Gastroesophageal sphincter (tissue), 4 donors: Measurements from ENCODE around the gene LGMN. TPM values are rescaled to one million over a fixed set of nuclear protein-coding genes. Genes with fewer than 3 reads are reported as not detected.

ENCODE experiments used
- ATAC-seq: fragments of 150-250 bp; one replicate; pipeline ENCODE4 v1.9.1; 2016; ENCODE audit warnings: mild to moderate bottlenecking, moderate library complexity
- H3K27ac ChIP-seq, 4 donors: fragments of 200-600 bp; sonication (generic) in 3 of 4; 1 replicate in 3 of 4; 2 replicates in 1 of 4; pipeline ENCODE4 v1.5.1; 2016 to 2019
- H3K27me3 ChIP-seq: fragments of 200-600 bp; sonication (generic); one replicate; pipeline ENCODE4 v1.5.1; 2019
- H3K36me3 ChIP-seq, 2 donors: fragments of 200-600 bp; sonication (generic); one replicate each; pipeline ENCODE4 v1.5.1; 2019; ENCODE audit warnings: control low read depth in 1 of 2
- H3K4me1 ChIP-seq, 3 donors: fragments of 200-600 bp; sonication (generic); 1 replicate in 2 of 3; 2 replicates in 1 of 3; pipeline ENCODE4 v1.5.1; 2016 to 2019; ENCODE audit warnings: control low read depth in 2 of 3
- H3K4me3 ChIP-seq, 2 donors: fragments of 200-600 bp; sonication (generic); one replicate each; pipeline ENCODE4 v1.5.1; 2019; ENCODE audit warnings: mild to moderate bottlenecking in 1 of 2, moderate library complexity in 1 of 2
- H3K9me3 ChIP-seq, 3 donors: fragments of 200-600 bp; sonication (generic); one replicate each; pipeline ENCODE4 v1.5.1; 2017 to 2019; ENCODE audit warnings: control low read depth in 2 of 3
- CTCF ChIP-seq, 4 experiments: fragments of 200-600 bp in 2 of 4; fragments of 450-650 bp in 2 of 4; sonication (generic) in 1 of 4; IDR thresholded peaks; one replicate each; pipeline ENCODE4 v1.5.1; 2017 to 2019; ENCODE audit warnings: antibody characterized with exemption in 4 of 4, mild to moderate bottlenecking in 2 of 4, moderate library complexity in 2 of 4
- EP300 ChIP-seq: sonication (generic); formaldehyde crosslinking; IDR thresholded peaks from one replicate; pipeline ENCODE4 v1.6.1; 2017; ENCODE audit warnings: antibody characterized with exemption, mild to moderate bottlenecking
- POLR2A ChIP-seq, 2 donors: fragments of 450-650 bp; IDR thresholded peaks; one replicate each; pipeline ENCODE4 v1.6.1; 2017; ENCODE audit warnings: antibody characterized with exemption in 2 of 2, mild to moderate bottlenecking in 2 of 2, moderate library complexity in 1 of 2
- POLR2AphosphoS5 ChIP-seq: sonication (generic); formaldehyde crosslinking; IDR thresholded peaks from one replicate; pipeline ENCODE4 v1.6.1; 2017; ENCODE audit warnings: antibody characterized with exemption
- WGBS, 2 donors: methylation state at CpG; one replicate each; pipeline ENCODE4 v1.1.5; 2018; ENCODE audit warnings: low coverage in 1 of 2; 5-methylcytosine and 5-hydroxymethylcytosine counted together
- total RNA-seq, 4 donors: library from RNA; depleted of rRNA; stranded (reverse); fragments of >200 nt; gene quantifications; one replicate each; pipeline ENCODE4 v1.1.0, GENCODE V29; 2016

Gene LGMN
- total RNA-seq, 4 donors from 2014 or later: 38.1 to 132 (median 91.6) TPM

GRCh38 chr14:92696366-92696765 lies 52.1 kb downstream of the LGMN start:
- Histone ChIP-seq H3K4me1 (peaks cover 0 to 16% (median 9%) of the 10 kb centered on the region in 3 donors), H3K9me3 (no peaks in the 10 kb centered on the region), H3K4me3 (no peak overlapping the region), H3K27ac (no peak overlapping the region), H3K36me3 (no peaks in the 10 kb centered on the region), H3K27me3 (peaks cover 4% of the 10 kb centered on the region)
- no peak for ATAC-seq
- 60 to 83% methylated on average over 2 to 3 of the region's 4 CpGs for WGBS, 2 donors
- TF ChIP-seq POLR2AphosphoS5 (no peak), CTCF (IDR thresholded peaks at IDR 0.05) (no peak), POLR2A (IDR thresholded peaks at IDR 0.05) (no peak), EP300 (no peak)

GRCh38 chr14:92695562-92695961 lies 52.9 kb downstream of the LGMN start:
- Histone ChIP-seq H3K9me3 (no peaks in the 10 kb centered on the region), H3K27me3 (peaks cover 4% of the 10 kb centered on the region), H3K4me1 (peaks cover 0 to 16% (median 9%) of the 10 kb centered on the region in 3 donors), H3K27ac (no peak overlapping the region), H3K4me3 (no peak overlapping the region), H3K36me3 (no peaks in the 10 kb centered on the region)
- WGBS, 2 donors: 92 to 100% methylated on average over 1 of the region's 1 CpG
- TF ChIP-seq EP300 (no peak), CTCF (IDR thresholded peaks at IDR 0.05) (no peak), POLR2A (IDR thresholded peaks at IDR 0.05) (no peak), POLR2AphosphoS5 (no peak)
- ATAC-seq: no peak

GRCh38 chr14:92694807-92695206 lies 53.6 kb downstream of the LGMN start:
- no peak for ATAC-seq
- H3K27me3 ChIP-seq: peaks cover 4% of the 10 kb centered on the region
- H3K4me1 ChIP-seq: peaks cover 0 to 16% (median 9%) of the 10 kb centered on the region in 3 donors
- no peaks in the 10 kb centered on the region for H3K9me3 ChIP-seq
- no peak for TF ChIP-seq CTCF (IDR thresholded peaks at IDR 0.05)
- TF ChIP-seq POLR2A (IDR thresholded peaks at IDR 0.05): no peak
- no peak for TF ChIP-seq POLR2AphosphoS5
- H3K4me3 ChIP-seq: no peak overlapping the region
- WGBS, 2 donors: 43 to 60% methylated on average over 1 to 3 of the region's 5 CpGs
- no peak overlapping the region for H3K27ac ChIP-seq
- no peaks in the 10 kb centered on the region for H3K36me3 ChIP-seq

GRCh38 chr14:92693998-92694795 lies 54.2 kb downstream of the LGMN start:
- Histone ChIP-seq H3K36me3 (no peaks in the 10 kb centered on the region), H3K9me3 (no peaks in the 10 kb centered on the region), H3K27ac (no peak overlapping the region), H3K4me3 (no peak overlapping the region), H3K4me1 (peaks cover 0 to 16% (median 9%) of the 10 kb centered on the region in 3 donors), H3K27me3 (peaks cover 4% of the 10 kb centered on the region)
- ATAC-seq: no peak
- TF ChIP-seq POLR2AphosphoS5 (no peak), EP300 (no peak), CTCF (IDR thresholded peaks at IDR 0.05) (no peak), POLR2A (IDR thresholded peaks at IDR 0.05) (no peak)
- WGBS, 2 donors: 55 to 72% methylated on average over 3 to 12 of the region's 18 CpGs

- Histone ChIP-seq H3K27me3 (no peaks in the 10 kb centered on the region), H3K36me3 (peaks cover 0 to under 1% of the 10 kb centered on the region in 2 donors), H3K4me1 (peaks cover 0 to 22% (median 10%) of the 10 kb centered on the region in 3 donors), H3K4me3 (no peak overlapping the region), H3K9me3 (no peaks in the 10 kb centered on the region), H3K27ac (peak overlapping the region in 2 of 4 donors; percentile 43 to 51)
- WGBS, 2 donors: no CpG with 5 or more reads among the region's 2 CpGs
- no peak for TF ChIP-seq CTCF (IDR thresholded peaks at IDR 0.05)
- TF ChIP-seq POLR2AphosphoS5: peak; percentile 31
- no peak for TF ChIP-seq POLR2A (IDR thresholded peaks at IDR 0.05)
- TF ChIP-seq EP300: no peak
- ATAC-seq: peak; percentile 44
These were observed 55.6 kb downstream of the LGMN start for GRCh38 chr14:92692822-92693226.
